ENCODE measurements around the gene AGAP1. TPM values are rescaled to one million over a fixed set of nuclear protein-coding genes. Genes with fewer than 3 reads are reported as not detected.

The AGAP1 gene
- total and polyA plus RNA-seq, 9 donors = 5.7 to 32.2 (median 20.2) TPM

GRCh38 chr2:235781775-235782174, 287.9 kb downstream of the AGAP1 start:
- intact Hi-C loops (cut with DNase I) = loop anchor here in 1 of 4 donors (5.0 kb wide), 1 partner anchor 391 kb away; no protein-coding TSS in a partner anchor

DNA sequence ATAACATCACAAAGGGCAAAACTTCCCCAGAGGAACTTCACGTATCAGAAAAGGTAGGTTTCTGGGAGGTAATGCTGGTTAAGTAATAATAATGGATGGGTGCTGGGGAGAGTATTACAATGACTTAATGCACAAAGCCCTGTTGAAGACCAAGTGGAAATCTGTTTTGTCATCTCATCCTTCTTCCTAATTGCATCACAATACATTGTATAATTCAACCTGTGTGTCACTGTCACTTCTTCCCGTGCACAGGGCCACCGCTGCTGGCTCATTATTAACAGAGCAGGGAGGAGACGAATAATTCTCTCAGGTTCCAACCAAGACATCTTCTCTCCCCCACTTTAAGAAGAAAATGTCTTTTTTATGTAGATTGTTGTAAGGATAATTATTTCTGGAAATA, 290.9 kb downstream of the AGAP1 start:
- Histone ChIP-seq H3K27me3 (no peaks in the 10 kb centered on the region), H3K9me3 (no peaks in the 10 kb centered on the region), H3K27ac (no peak overlapping the region), H3K4me1 (ENCODE audit: insufficient read depth) (no peaks in the 10 kb centered on the region), H3K36me3 (no peaks in the 10 kb centered on the region), H3K4me3 (no peak overlapping the region)
- DNase-seq = no peak
- no peak for TF ChIP-seq EP300 (IDR thresholded peaks at IDR 0.05)
- TF ChIP-seq, protein P1, sequence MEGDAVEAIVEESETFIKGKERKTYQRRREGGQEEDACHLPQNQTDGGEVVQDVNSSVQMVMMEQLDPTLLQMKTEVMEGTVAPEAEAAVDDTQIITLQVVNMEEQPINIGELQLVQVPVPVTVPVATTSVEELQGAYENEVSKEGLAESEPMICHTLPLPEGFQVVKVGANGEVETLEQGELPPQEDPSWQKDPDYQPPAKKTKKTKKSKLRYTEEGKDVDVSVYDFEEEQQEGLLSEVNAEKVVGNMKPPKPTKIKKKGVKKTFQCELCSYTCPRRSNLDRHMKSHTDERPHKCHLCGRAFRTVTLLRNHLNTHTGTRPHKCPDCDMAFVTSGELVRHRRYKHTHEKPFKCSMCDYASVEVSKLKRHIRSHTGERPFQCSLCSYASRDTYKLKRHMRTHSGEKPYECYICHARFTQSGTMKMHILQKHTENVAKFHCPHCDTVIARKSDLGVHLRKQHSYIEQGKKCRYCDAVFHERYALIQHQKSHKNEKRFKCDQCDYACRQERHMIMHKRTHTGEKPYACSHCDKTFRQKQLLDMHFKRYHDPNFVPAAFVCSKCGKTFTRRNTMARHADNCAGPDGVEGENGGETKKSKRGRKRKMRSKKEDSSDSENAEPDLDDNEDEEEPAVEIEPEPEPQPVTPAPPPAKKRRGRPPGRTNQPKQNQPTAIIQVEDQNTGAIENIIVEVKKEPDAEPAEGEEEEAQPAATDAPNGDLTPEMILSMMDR (IDR thresholded peaks at IDR 0.05) = no peak
- TF ChIP-seq POLR2A (IDR thresholded peaks at IDR 0.05) = no peak
- intact Hi-C loops (cut with DNase I) = loop anchor here in 1 of 4 donors (5.0 kb wide), 1 partner anchor 388 kb away; no protein-coding TSS in a partner anchor
- 93 to 96% (median 96%) methylated on average over 4 of the region's 4 CpGs for WGBS, 3 donors

More at GRCh38 chr2:235781775-235782174, 287.9 kb downstream of the AGAP1 start:
- H3K36me3 ChIP-seq = no peaks in the 10 kb centered on the region
- WGBS, 3 donors = 86 to 96% (median 88%) methylated on average over 6 of the region's 6 CpGs
- DNase-seq = no peak
- H3K9me3 ChIP-seq = no peaks in the 10 kb centered on the region
- no peaks in the 10 kb centered on the region for H3K4me1 ChIP-seq (ENCODE audit: insufficient read depth)
- no peak overlapping the region for H3K4me3 ChIP-seq
- TF ChIP-seq, protein P1 (IDR thresholded peaks at IDR 0.05) = no peak
- TF ChIP-seq EP300 (IDR thresholded peaks at IDR 0.05) (no peak), POLR2A (IDR thresholded peaks at IDR 0.05) (no peak)
- no peak overlapping the region for H3K27ac ChIP-seq
- no peaks in the 10 kb centered on the region for H3K27me3 ChIP-seq

GRCh38 chr2:235789552-235789951, 295.7 kb downstream of the AGAP1 start:
- H3K27ac ChIP-seq = no peak overlapping the region
- no peaks in the 10 kb centered on the region for H3K4me1 ChIP-seq (ENCODE audit: insufficient read depth)
- no peaks in the 10 kb centered on the region for H3K9me3 ChIP-seq
- 81 to 85% (median 82%) methylated on average over 4 of the region's 4 CpGs for WGBS, 3 donors
- intact Hi-C loops (cut with DNase I) = no loop called here
- no peak for DNase-seq
- no peaks in the 10 kb centered on the region for H3K36me3 ChIP-seq
- no peaks in the 10 kb centered on the region for H3K27me3 ChIP-seq
- TF ChIP-seq POLR2A (IDR thresholded peaks at IDR 0.05) = no peak
- no peak for TF ChIP-seq EP300 (IDR thresholded peaks at IDR 0.05)
- TF ChIP-seq, protein P1 (IDR thresholded peaks at IDR 0.05) = no peak
- no peak overlapping the region for H3K4me3 ChIP-seq

DNA sequence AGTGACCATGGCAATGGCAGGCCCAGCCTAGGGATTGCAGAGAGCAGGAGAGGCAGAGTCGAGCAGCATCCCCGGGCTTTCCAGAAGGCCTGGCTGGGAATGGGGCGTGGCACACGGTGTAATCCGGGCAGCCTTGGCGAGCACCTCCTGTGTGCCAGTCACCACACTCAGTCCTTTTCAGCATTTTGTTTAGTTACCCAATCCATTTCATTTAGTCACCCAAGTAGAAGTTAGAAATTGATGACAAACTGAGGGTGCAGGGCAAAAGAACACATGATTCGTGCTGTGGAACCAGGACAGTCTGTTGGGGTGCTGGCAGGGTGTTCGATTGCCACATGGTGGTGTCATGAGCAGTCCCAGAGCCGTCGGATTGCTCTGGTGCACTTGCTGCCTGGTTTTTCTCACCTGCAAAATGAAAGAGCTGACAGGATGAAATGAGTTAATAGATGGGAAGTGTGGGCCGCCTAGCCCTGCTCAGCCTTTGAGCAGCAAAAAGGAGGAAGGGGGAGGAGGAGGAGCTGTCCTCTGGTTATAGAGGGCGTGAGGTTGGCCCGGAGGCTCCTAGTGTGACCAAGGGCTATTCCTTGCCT, 299.4 kb downstream of the AGAP1 start:
- no peaks in the 10 kb centered on the region for H3K36me3 ChIP-seq
- H3K27me3 ChIP-seq = no peaks in the 10 kb centered on the region
- no peak overlapping the region for H3K27ac ChIP-seq
- intact Hi-C loops (cut with DNase I) = no loop called here
- H3K4me3 ChIP-seq = no peak overlapping the region
- WGBS, 3 donors = 77 to 79% (median 77%) methylated on average over 13 of the region's 13 CpGs
- H3K4me1 ChIP-seq (ENCODE audit: insufficient read depth) = no peaks in the 10 kb centered on the region
- TF ChIP-seq, protein P1 (IDR thresholded peaks at IDR 0.05) = no peak
- TF ChIP-seq POLR2A (IDR thresholded peaks at IDR 0.05) = no peak
- no peak for TF ChIP-seq EP300 (IDR thresholded peaks at IDR 0.05)
- H3K9me3 ChIP-seq = no peaks in the 10 kb centered on the region
- no peak for DNase-seq
